GM12874 (cell line): Measurements from ENCODE around the gene SACS.

Source experiments
- CTCF ChIP-seq: IDR thresholded peaks from 2 replicates; pipeline ENCODE4 v1.5.1; 2011; ENCODE audit warnings: low read depth, mild to moderate bottlenecking, control low read depth, low read length, moderate library complexity; ENCODE audit not compliant: insufficient read depth

Gene SACS

DNA sequence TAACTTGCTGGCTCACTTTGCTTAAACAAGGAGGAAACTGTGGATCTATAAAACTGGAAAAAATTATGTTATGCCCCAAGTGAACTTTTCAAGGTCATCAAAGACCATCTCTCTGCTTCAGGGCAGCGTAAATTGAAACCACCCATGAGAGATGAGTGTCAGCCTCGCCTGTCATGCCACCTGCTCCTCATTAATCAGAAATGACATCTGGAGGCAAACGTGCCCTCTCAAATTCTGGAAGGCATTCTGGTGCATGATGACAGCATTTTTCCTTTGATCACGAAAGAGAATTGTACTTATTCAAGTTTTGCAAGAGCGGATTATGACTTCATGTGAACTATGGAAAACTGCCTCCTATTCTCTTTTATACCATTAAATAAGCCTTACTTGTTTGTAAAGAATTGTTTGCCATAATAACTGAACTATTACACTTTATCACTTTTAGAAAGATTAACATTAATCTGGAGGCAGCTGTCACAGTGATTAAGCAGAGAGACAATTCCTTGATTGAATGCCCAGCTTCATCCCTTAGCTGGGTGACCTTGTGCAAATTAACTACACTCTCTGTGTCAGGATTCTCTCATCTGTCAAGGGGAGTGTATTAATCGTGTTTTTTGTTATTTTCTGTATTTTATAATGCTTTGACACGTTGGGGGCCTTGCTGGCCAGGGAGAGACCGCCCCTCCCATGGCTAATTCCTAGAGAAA, 17.0 kb upstream of the SACS start:
- no peak for TF ChIP-seq CTCF

DNA sequence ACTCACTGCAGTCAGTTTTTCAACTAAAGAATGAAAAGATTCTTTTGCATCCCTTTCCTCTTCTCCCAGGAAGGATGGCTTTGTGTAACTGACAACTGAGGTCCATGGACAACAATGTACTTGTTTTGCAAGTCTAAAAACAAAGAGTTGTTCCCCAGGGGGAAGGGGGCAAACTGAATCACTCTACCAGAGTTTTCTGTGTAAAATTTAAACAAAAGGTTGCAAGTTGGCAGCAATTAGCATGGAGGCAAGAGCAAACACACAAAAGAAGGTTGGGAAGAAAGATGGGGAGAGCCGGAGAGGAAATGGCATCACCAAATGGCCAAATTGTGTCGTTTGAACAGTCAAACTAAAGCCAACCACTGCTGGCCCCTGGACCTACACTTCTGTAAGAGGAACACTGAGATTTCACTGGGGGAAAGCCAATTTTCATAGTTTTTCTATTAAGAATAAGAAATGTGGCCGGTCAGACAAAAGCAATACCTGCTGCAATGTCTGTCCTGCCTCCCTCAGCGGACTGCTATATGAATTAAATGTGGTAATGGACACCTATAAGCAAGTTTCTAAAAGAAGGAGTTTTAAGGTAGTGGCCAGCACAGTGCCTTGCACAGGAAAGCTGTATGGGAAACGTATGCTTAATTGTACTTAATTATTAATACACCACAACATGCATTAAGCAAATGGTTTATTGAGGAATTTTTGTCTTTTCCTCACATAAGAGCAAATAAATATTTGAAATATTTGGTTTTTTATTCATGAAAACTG, 16.1 kb upstream of the SACS start:
- TF ChIP-seq CTCF: no peak

- no peak for TF ChIP-seq CTCF
Measured at GRCh38 chr13:23447927-23448326, 14.4 kb upstream of the SACS start.

DNA sequence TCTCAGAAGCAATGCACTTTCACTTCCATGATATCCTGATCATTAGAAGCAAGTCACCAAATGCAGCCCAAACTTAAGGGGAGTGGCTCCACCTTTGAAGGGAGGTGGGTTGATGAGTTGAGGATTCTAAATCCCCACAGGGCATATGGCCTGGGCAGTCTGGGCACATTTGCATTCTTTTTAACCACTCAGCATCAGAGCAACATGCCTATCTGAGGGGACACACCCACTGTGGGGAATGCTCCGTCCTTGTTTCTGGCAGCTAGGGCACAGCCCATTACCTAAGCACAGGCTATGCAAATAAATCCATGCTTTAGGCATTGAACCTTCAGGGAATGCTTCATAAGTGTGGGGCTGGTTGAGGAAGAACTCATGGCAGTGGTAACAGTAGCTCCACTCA, 12.3 kb upstream of the SACS start:
- no peak for TF ChIP-seq CTCF

- TF ChIP-seq CTCF: no peak
Measured at GRCh38 chr13:23443878-23444277, 10.4 kb upstream of the SACS start.

DNA sequence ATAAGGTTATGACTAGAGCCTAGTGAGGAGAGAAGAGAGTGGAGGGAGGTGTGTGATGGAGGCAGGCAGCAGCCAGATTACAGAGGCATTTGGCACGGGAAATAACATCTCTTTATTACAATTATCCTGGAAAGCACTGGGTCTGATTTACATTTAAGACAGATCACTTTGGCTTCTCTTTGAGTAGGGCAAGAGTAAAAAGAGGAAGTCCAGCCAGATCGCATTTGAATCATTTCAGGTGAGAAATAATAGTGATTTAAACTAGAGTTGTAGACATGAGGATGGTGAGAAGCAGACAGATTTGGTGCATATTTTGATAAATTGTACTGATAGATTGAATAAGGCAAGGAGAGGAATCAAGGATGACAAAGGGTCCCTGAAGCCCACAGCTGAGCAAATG, 9.6 kb upstream of the SACS start:
- TF ChIP-seq CTCF: no peak

GRCh38 chr13:23440821-23441618, 7.5 kb upstream of the SACS start:
- TF ChIP-seq CTCF: no peak
